HEK293 (cell line): Measurements from ENCODE around the gene TSPAN10.

Experiments
- CTCF ChIA-PET: fragments of 350-600 bp; formaldehyde crosslinking; extraction: SDS; loops from one replicate; lab custom pipeline; 2021; ENCODE audit warnings: antibody characterized with exemption; lab: Yijun Ruan, JAX
- POLR2A ChIA-PET: fragments of 300-600 bp; formaldehyde crosslinking; extraction: SDS; loops from one replicate; lab custom pipeline; 2020; ENCODE audit warnings: antibody characterized with exemption, inconsistent platforms; lab: Yijun Ruan, JAX
- H3K27ac ChIP-seq: fragments of 200-500 bp; sonication (Bioruptor generic); 2 replicates; pipeline ENCODE4 v1.5.1; 2014; ENCODE audit warnings: low read depth, low read length, control low read depth, inconsistent platforms; ENCODE audit errors: extremely low read depth
- H3K36me3 ChIP-seq, 2 experiments: fragments of 200-500 bp in 1 of 2; sonication (Bioruptor generic) in 1 of 2; 1 replicate in 1 of 2; 2 replicates in 1 of 2; pipeline ENCODE4 v1.5.1; 2014 to 2017; ENCODE audit warnings: inconsistent platforms in 2 of 2, low read length in 2 of 2; ENCODE audit not compliant: control insufficient read depth in 2 of 2, insufficient read depth in 1 of 2
- H3K4me1 ChIP-seq: fragments of 200-500 bp; sonication (Bioruptor generic); 2 replicates; pipeline ENCODE4 v1.5.1; 2014; ENCODE audit warnings: mild to moderate bottlenecking, low read length, inconsistent platforms; ENCODE audit not compliant: control insufficient read depth, insufficient read depth
- H3K4me3 ChIP-seq: 2 replicates; pipeline ENCODE4 v1.5.1; 2011; ENCODE audit warnings: low read depth, mild to moderate bottlenecking, control low read depth, low read length, moderate library complexity
- H3K9me3 ChIP-seq: fragments of 200-500 bp; sonication (Bioruptor generic); 2 replicates; pipeline ENCODE4 v1.5.1; 2014; ENCODE audit warnings: low read depth, low read length, inconsistent platforms; ENCODE audit not compliant: control insufficient read depth, insufficient read depth
- BCL11A ChIP-seq: fragments of 450-650 bp; formaldehyde crosslinking; IDR thresholded peaks from 2 replicates; pipeline ENCODE4 v1.5.1; 2016; ENCODE audit warnings: low read depth, missing biosample characterization, missing genetic modification characterization
- HIC1 ChIP-seq: fragments of 450-650 bp; formaldehyde crosslinking; IDR thresholded peaks from 2 replicates; pipeline ENCODE4 v1.5.1; 2016; ENCODE audit warnings: missing biosample characterization, missing genetic modification characterization
- KLF17 ChIP-seq: fragments of 450-650 bp; formaldehyde crosslinking; IDR thresholded peaks from 2 replicates; pipeline ENCODE4 v1.5.1; 2016; ENCODE audit warnings: missing biosample characterization, missing genetic modification characterization
- KLF8 ChIP-seq: fragments of 450-650 bp; formaldehyde crosslinking; IDR thresholded peaks from 2 replicates; pipeline ENCODE4 v1.5.1; 2016; ENCODE audit warnings: missing biosample characterization, missing genetic modification characterization
- RBAK ChIP-seq: fragments of 450-650 bp; formaldehyde crosslinking; IDR thresholded peaks from 2 replicates; pipeline ENCODE4 v1.5.1; 2016; ENCODE audit warnings: missing biosample characterization, missing genetic modification characterization
- SP7 ChIP-seq: fragments of 450-650 bp; formaldehyde crosslinking; IDR thresholded peaks from 2 replicates; pipeline ENCODE4 v1.5.1; 2016; ENCODE audit warnings: missing biosample characterization, missing genetic modification characterization
- TSHZ1 ChIP-seq: fragments of 450-650 bp; formaldehyde crosslinking; IDR thresholded peaks from 2 replicates; pipeline ENCODE4 v1.5.1; 2016; ENCODE audit warnings: missing biosample characterization, missing genetic modification characterization, borderline replicate concordance
- WT1 ChIP-seq: fragments of 450-650 bp; formaldehyde crosslinking; IDR thresholded peaks from 2 replicates; pipeline ENCODE4 v1.5.1; 2016; ENCODE audit warnings: missing biosample characterization, missing genetic modification characterization
- ZBTB17 ChIP-seq: fragments of 450-650 bp; formaldehyde crosslinking; IDR thresholded peaks from 2 replicates; pipeline ENCODE4 v1.5.1; 2016; ENCODE audit warnings: missing biosample characterization, missing genetic modification characterization
- ZBTB44 ChIP-seq: fragments of 450-650 bp; IDR thresholded peaks from 2 replicates; pipeline ENCODE4 v1.5.1; 2018; ENCODE audit warnings: missing biosample characterization, mild to moderate bottlenecking, missing genetic modification characterization
- ZBTB6 ChIP-seq: fragments of 450-650 bp; formaldehyde crosslinking; IDR thresholded peaks from 2 replicates; pipeline ENCODE4 v1.5.1; 2017; ENCODE audit warnings: missing biosample characterization, missing genetic modification characterization
- ZNF311 ChIP-seq: fragments of 450-650 bp; formaldehyde crosslinking; IDR thresholded peaks from 2 replicates; pipeline ENCODE4 v1.5.1; 2017; ENCODE audit warnings: missing biosample characterization, missing genetic modification characterization, borderline replicate concordance
- ZNF488 ChIP-seq: fragments of 450-650 bp; formaldehyde crosslinking; IDR thresholded peaks from 2 replicates; pipeline ENCODE4 v1.5.1; 2016; ENCODE audit warnings: missing biosample characterization, missing genetic modification characterization
- ZNF514 ChIP-seq: fragments of 450-650 bp; formaldehyde crosslinking; IDR thresholded peaks from 2 replicates; pipeline ENCODE4 v1.5.1; 2016; ENCODE audit warnings: missing biosample characterization, missing genetic modification characterization
- ZNF548 ChIP-seq: fragments of 450-650 bp; formaldehyde crosslinking; IDR thresholded peaks from 2 replicates; pipeline ENCODE4 v1.5.1; 2016; ENCODE audit warnings: missing biosample characterization, missing genetic modification characterization
- ZNF596 ChIP-seq: fragments of 450-650 bp; IDR thresholded peaks from 2 replicates; pipeline ENCODE4 v1.5.0; 2018; ENCODE audit warnings: missing biosample characterization, mild to moderate bottlenecking, missing genetic modification characterization, moderate library complexity
- ZNF621 ChIP-seq: fragments of 450-650 bp; formaldehyde crosslinking; IDR thresholded peaks from 2 replicates; pipeline ENCODE4 v1.5.1; 2017; ENCODE audit warnings: missing biosample characterization, missing genetic modification characterization
- ZNF629 ChIP-seq: fragments of 450-650 bp; formaldehyde crosslinking; IDR thresholded peaks from 2 replicates; pipeline ENCODE4 v1.5.1; 2017; ENCODE audit warnings: missing biosample characterization, missing genetic modification characterization
- ZNF692 ChIP-seq: fragments of 450-650 bp; formaldehyde crosslinking; IDR thresholded peaks from 2 replicates; pipeline ENCODE4 v1.5.1; 2016; ENCODE audit warnings: missing biosample characterization, missing genetic modification characterization
- ZNF747 ChIP-seq: fragments of 450-650 bp; formaldehyde crosslinking; IDR thresholded peaks from 2 replicates; pipeline ENCODE4 v1.5.1; 2016; ENCODE audit warnings: missing biosample characterization, missing genetic modification characterization

Gene TSPAN10

GRCh38 chr17:81696218-81696941, 59.4 kb downstream of the TSPAN10 start (continued):
- TF ChIP-seq HIC1 (tag by site-specific recombination) = 0 out of 2 replicates have a peak, but pooled peaks have one; percentile 15
- TF ChIP-seq ZNF311 (tag by site-specific recombination) = no peak

GRCh38 chr17:81697261-81698044, 60.5 kb downstream of the TSPAN10 start:
- no peak overlapping the region for H3K4me3 ChIP-seq
- H3K36me3 ChIP-seq = peaks cover 38 to 95% of the 10 kb centered on the region in 2 experiments
- H3K9me3 ChIP-seq = no peaks in the 10 kb centered on the region
- CTCF ChIA-PET = interaction anchor here (0.6 to 1.3 kb wide), 3 partner anchors 22 to 340 kb away, joined by 3 to 6 read pairs (median 3); partner anchors contain the start of gene DCXR
- peaks cover 6% of the 10 kb centered on the region; the same call in 1 of the 2 replicates for H3K4me1 ChIP-seq
- no peak overlapping the region for H3K27ac ChIP-seq
- POLR2A ChIA-PET = interaction anchor here (1.5 to 2.9 kb wide), 5 partner anchors 12 to 28 kb away, joined by 3 to 25 read pairs (median 8); partner anchors contain the start of genes ARL16 and HGS
- no peak for TF ChIP-seq ZNF747
- TF ChIP-seq ZNF311 (tag by site-specific recombination) = no peak
- peak; percentile 40; the same call in 1 of the 2 replicates for TF ChIP-seq ZNF629 (tag by site-specific recombination)
- peak; percentile 61; the same call in 1 of the 2 replicates for TF ChIP-seq KLF17 (tag by site-specific recombination)
- no peak for TF ChIP-seq RBAK (tag by site-specific recombination)
- TF ChIP-seq SP7 (tag by site-specific recombination) = 0 out of 2 replicates have a peak, but pooled peaks have one; percentile 52
- TF ChIP-seq WT1 = peak; percentile 91
- TF ChIP-seq ZNF514 (tag by site-specific recombination) = no peak
- 0 out of 2 replicates have a peak, but pooled peaks have one; percentile 15 for TF ChIP-seq ZBTB17 (tag by site-specific recombination)
- TF ChIP-seq ZBTB6 (tag by site-specific recombination) = no peak
- TF ChIP-seq ZNF692 (tag by site-specific recombination) = no peak
- no peak for TF ChIP-seq ZNF596 (tag by site-specific recombination)
- TF ChIP-seq ZNF488 (tag by site-specific recombination) = no peak
- no peak for TF ChIP-seq ZNF621 (tag by site-specific recombination)
- TF ChIP-seq ZNF548 = no peak
- TF ChIP-seq ZBTB44 (tag by site-specific recombination) = no peak
- TF ChIP-seq BCL11A = 0 out of 2 replicates have a peak, but pooled peaks have one; percentile 18
- TF ChIP-seq TSHZ1 (tag by site-specific recombination) = 0 out of 2 replicates have a peak, but pooled peaks have one; percentile 38
- TF ChIP-seq KLF8 (tag by site-specific recombination) = peak; percentile 44; the same call in 1 of the 2 replicates
